Measurements from ENCODE around the gene HSPA8.

The HSPA8 gene

DNA sequence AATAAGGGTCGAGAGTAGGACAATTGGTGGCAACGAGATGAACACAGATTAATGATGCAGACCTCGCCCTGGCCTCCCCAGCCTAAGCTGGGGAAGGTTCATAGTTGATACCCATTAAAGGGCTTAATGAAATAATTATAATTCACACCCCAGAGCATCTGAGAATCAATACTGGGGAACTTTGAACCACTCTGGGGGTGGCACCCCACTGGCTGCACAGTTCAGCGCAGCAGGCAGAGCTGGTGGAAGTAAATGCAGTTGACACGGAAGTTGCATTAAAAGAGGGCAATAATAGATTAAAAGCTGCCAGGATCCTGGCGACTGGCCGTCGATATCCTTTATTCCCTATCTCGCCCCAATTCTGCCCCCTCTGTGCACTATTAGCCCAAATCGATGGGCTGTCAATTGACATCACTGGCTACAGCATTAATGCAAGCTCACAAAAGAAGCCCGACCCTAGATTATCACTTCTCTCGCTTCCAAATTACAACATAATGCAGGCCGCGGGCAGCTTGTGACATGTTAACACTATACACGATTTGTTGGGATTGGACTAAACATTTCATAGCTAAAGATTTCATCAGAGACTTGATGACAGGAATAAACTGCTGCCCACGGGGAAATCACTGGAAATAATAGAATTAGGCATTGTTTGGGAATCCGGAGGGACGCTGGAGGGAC lies 14.5 kb downstream of the HSPA8 start:
- H3K27ac ChIP-seq: no peak overlapping the region
- no peak overlapping the region for H3K4me3 ChIP-seq (ENCODE audit: low read depth in 1 of 2, low read length in 1 of 2)
- no peaks in the 10 kb centered on the region for H3K27me3 ChIP-seq
- no peaks in the 10 kb centered on the region for H3K9me3 ChIP-seq
- H3K36me3 ChIP-seq: no peaks in the 10 kb centered on the region
- TF ChIP-seq CTCF (IDR thresholded peaks at IDR 0.05): no peak
- no peaks in the 10 kb centered on the region for H3K4me1 ChIP-seq (ENCODE audit: control insufficient read depth in 1 of 2, insufficient read depth in 1 of 2, low read depth in 1 of 2, low read length in 1 of 2)

- Histone ChIP-seq H3K27ac (no peak overlapping the region), H3K4me1 (ENCODE audit: control insufficient read depth in 1 of 2, insufficient read depth in 1 of 2, low read depth in 1 of 2, low read length in 1 of 2) (no peaks in the 10 kb centered on the region), H3K36me3 (no peaks in the 10 kb centered on the region), H3K27me3 (no peaks in the 10 kb centered on the region), H3K4me3 (ENCODE audit: low read depth in 1 of 2, low read length in 1 of 2) (no peak overlapping the region), H3K9me3 (no peaks in the 10 kb centered on the region)
- no peak for TF ChIP-seq CTCF (IDR thresholded peaks at IDR 0.05)
These were observed 15.3 kb downstream of the HSPA8 start for GRCh38 chr11:123046473-123047259.

- H3K9me3 ChIP-seq: no peaks in the 10 kb centered on the region
- no peaks in the 10 kb centered on the region for H3K36me3 ChIP-seq
- H3K27me3 ChIP-seq: no peaks in the 10 kb centered on the region
- no peak for TF ChIP-seq CTCF (IDR thresholded peaks at IDR 0.05)
- H3K4me1 ChIP-seq (ENCODE audit: control insufficient read depth in 1 of 2, insufficient read depth in 1 of 2, low read depth in 1 of 2, low read length in 1 of 2): no peaks in the 10 kb centered on the region
- no peak overlapping the region for H3K4me3 ChIP-seq (ENCODE audit: low read depth in 1 of 2, low read length in 1 of 2)
- H3K27ac ChIP-seq: no peak overlapping the region
These were observed 16.8 kb downstream of the HSPA8 start for GRCh38 chr11:123045101-123045500.

- Histone ChIP-seq H3K27ac (no peak overlapping the region), H3K27me3 (no peaks in the 10 kb centered on the region), H3K4me3 (ENCODE audit: low read depth in 1 of 2, low read length in 1 of 2) (no peak overlapping the region), H3K36me3 (no peaks in the 10 kb centered on the region), H3K4me1 (ENCODE audit: control insufficient read depth in 1 of 2, insufficient read depth in 1 of 2, low read depth in 1 of 2, low read length in 1 of 2) (peaks cover 0 to 6% of the 10 kb centered on the region in 2 experiments), H3K9me3 (no peaks in the 10 kb centered on the region)
- no peak for TF ChIP-seq CTCF (IDR thresholded peaks at IDR 0.05)
These were observed 20.8 kb downstream of the HSPA8 start for GRCh38 chr11:123041185-123041584.

GRCh38 chr11:123040111-123040432 lies 21.9 kb downstream of the HSPA8 start:
- TF ChIP-seq CTCF (IDR thresholded peaks at IDR 0.05): no peak
- H3K36me3 ChIP-seq: no peaks in the 10 kb centered on the region
- no peak overlapping the region for H3K27ac ChIP-seq
- H3K9me3 ChIP-seq: no peaks in the 10 kb centered on the region
- peaks cover 0 to 17% of the 10 kb centered on the region in 2 experiments for H3K4me1 ChIP-seq (ENCODE audit: control insufficient read depth in 1 of 2, insufficient read depth in 1 of 2, low read depth in 1 of 2, low read length in 1 of 2)
- H3K4me3 ChIP-seq (ENCODE audit: low read depth in 1 of 2, low read length in 1 of 2): no peak overlapping the region
- no peaks in the 10 kb centered on the region for H3K27me3 ChIP-seq
